SHP77 treated with DMSO at 0.1 percent for 48 hours (cell line): ENCODE data around the gene LHFPL5.

ENCODE experiments used
- DNase-seq: peaks from one replicate; lab custom pipeline; 2025; lab: John Stamatoyannopoulos, UW

The LHFPL5 gene

DNA sequence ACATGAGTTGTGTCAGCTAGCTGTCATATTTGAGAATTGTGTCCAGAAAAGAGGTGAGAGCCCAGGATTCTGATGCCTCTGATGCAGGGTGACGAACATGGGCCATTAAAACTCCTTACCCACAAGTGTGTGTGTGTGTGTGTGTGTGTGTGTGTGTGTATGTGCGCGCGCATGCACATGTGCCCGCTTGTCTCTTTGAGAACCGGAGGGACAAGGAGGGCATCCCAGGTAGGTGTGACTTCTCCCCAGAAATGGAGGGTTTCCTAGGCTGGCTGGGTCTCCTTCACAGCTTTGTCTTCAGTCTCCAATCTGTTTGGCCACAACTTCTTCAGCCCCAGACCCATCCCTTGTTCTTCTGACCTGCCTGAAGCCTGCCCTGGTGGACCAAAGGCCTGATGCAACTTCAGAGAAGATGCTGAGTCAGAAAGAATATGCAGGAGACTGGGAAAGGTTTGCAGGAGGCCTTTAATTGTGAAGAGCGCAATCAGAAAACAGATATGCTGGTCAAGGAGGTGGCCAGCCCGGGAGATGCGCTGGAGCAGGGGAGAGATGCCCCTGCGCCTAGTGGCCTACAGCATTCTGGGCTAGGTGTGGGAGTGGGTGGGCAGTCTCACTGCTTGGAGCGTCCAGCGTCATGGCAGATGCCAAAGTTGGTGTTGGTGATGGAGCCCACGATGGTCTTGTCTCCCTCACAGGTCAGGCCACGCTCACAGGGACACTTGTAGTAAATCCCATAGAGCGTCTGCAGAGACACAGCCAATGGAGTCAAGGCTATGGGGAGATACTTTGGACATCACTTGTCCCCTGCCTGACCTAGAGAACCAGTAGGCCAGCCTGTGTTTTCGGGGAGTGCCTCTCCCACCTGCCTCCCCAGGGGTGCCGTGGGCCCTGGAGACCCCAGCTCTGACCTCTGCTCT lies 10.4 kb upstream of the LHFPL5 start:
- no peak for DNase-seq

DNA sequence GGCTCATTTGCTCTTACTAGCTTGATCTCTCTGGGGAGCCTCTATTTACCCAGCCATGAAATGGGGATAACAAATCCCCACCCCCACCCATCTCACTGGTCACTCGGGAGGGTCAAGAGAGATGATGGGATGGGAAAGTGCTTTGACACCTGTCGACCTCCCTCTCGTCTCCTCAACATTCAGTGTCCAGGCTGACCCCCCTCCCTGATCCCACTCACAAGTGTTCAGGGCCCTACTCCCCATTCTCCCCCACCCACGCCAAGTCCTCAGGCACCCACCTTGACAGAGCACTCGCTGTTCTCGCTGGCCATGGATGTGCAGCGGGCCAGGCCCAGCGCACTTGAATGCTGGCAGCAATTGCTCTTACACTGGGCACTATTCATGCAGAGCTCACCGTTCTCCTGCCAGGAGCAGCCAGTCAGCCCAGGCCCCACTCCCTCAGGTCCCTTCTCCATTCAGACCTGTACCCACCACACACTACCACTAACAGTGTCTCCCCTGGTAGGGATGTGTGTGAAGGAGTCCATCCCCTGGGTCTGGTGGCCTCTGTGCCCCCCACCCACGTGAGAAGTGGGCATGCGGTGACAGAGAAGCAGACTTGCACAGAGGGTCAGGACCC lies 9.6 kb upstream of the LHFPL5 start:
- DNase-seq: no peak

DNA sequence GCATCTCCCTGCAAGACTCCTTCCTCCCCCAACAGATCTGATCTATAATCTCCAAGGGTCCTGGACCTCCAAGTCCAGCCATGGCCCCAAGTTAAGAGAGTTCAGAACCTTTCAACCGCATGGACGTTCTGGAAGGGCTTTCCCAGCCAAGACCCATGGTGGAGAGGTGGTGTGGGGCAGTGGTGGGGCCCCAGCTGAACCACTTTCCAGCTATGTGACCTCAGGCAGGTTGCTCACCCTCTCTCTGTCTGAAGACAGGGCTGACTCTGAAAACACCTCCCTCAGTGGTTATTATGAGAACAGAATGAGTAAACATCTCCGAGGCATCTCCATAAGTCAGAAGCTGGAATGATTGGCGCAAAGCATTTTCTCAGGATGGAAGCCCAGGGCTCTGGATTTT lies 8.9 kb upstream of the LHFPL5 start:
- DNase-seq: no peak

DNA sequence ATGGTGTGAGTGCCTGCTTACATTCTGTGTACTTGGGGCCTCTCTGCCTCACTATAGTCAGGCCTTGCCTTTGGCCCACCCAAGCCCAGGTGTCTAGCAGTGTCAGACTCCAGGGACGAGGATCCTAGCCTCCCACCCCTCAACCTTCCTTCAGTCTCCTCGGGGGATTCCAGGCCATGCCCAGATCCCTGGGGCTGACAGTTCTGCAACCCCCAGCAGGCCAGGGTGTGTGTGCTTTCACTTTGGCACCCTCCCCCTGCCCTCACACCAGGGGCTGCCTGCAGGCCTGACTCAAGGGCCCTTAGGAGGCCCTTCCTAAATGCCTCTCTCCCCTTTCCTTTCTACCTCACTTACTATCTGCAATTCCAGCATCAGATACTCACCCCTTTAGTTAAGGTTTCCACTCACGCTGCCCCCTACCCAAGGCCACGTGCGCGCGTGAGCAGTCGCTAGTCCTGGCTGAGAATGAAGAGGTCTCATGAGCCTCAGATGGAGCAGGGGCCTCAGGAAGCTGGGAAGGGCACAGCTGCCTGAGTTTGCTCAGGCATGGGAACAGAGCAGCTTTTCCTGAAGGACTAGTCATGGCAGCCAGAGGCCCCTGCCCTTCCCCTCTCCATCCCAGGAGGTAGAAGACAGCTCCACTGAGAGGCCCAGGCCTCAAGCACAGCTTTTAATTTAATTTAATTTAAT lies 7.2 kb upstream of the LHFPL5 start:
- DNase-seq: no peak

DNA sequence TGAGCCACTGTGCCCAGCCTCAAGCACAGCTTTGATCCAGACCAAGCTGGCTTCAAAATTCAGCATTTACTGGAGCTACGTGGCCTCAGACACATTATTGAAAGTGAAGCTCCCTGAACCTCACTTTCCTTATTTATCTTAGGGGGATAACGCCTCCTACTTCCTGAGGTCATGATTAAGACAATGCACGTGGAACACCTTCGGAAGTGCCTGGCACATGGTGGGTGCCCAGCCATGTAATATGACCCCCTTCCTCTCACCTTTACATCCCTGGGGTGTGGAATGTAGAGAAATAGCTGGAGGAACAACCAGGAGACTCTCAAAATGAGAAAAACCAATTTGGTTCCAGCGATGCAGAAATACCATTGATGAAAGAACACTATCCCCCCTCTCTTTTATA lies 6.4 kb upstream of the LHFPL5 start:
- DNase-seq: no peak

DNA sequence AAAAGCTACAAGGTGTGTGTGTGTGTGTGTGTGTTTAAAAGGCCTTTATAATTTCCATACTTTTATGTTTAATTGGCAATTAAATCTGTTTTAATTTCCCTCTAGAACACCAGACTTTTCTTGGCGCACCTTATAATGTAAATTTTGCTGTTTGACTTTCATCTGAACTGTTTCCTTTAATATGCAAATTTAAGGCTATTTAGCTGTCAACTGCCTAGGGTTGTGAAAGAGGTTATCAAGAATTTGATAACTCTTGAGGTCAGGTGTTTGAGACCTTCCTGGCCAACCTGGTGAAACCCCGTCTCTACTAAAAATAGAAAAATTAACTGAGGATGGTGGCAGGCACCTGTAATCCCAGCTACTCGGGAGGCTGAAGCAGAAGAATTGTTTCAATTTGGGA lies 4.0 kb upstream of the LHFPL5 start:
- no peak for DNase-seq

DNA sequence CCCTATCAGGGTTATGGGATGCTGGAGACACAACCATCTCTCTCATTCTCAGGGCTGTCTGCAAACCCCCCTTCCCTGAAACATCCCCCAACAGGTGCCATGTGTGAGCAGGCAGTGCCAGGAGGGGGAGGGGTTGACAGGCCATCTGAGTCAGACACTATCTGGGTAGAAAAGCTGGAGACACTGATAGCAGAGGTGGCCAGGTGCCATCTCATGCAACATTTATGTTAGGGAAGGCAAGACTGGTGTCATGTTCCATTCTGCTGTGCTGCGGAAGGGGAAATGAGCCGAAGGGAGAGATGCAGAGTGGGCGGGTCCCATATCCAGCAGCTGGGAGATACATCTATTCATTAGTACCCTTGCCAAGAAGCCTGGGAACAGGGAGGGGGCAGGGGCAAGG lies 3.5 kb downstream of the LHFPL5 start:
- peak; percentile 47 for DNase-seq

DNA sequence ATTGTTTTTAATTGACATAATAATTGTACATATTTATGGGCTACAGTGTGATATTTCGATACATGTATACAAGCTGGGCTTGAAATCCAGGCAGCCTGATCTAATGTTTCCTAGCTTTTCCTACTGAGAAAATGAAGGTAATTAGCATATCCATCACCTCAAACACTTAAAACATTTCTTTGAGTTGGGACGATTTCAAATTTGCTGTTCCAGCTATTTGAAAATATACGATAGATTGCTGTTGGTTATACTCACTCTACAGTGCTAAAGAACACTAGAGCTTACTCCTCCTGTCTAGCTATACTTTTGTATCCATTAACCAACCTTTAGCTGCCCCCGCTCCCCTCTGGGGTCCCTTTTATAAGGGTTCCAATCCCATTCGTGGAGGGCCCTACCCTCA lies 4.7 kb downstream of the LHFPL5 start:
- DNase-seq: no peak

DNA sequence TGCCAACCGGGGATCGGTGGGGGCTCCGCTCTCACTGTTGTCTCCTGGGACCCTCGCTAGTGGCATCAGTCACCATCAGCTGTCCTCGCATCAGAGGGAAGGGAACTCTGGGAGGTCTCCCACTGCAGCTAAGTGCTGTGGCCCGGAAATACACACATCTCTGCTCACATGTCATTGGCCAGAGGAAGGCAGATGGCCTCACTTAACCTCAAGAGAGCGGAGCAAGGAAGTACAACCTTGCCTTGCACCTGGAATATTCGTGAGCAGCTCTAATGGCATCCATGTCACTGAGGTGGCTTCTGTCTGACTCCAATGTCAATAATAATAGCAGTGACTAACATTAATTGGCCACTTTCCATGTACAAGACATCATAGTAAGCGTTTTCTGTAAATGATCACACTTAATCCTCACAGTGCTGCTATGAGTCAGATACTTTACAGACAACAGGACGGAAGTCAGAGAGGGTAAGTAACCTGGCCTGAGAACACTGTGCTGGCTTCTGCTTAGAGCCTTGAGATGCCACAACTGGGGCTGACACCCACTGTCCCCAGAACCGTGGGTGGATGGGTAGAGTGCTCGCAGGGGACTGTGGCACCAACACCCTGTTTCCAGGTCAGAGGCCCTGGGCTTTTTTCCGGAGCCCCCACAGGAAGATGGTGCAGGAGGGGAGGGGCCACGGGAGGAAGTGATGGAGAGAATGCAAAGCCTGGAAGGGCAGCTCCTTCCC lies 6.0 kb downstream of the LHFPL5 start:
- peak; percentile 71 for DNase-seq

DNA sequence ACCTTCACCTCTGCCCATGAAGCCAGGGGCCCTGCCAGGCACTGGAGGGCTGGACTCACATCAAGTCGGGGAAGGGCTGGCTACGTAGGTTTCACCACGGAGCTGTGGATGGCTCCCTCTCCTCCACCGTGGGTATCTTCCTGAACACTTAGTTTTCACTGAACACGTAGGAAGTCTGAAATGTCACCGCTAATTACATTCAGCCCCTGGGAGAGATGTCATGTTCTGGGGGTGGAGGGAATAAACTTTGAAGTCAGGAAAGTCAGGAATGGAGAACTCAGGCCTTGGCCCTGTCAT lies 6.5 kb downstream of the LHFPL5 start:
- DNase-seq: no peak

DNA sequence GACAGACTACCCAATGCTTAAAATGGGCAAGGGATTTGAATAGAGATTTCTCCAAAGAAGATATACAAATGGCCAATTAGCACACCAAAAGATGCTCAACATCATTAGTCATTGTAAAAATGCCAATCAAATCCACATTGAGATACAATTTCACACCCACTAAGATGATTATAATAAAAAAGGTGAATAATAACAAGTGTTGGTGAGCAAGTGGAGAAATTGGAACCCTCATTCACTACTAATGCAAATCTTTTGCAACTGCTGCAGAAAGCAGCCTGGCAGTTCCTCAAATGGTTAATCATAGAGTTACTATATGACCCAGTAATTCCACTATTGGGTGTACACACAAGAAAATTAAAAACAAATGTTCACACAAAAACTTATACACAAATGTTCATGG lies 12.4 kb downstream of the LHFPL5 start:
- no peak for DNase-seq

DNA sequence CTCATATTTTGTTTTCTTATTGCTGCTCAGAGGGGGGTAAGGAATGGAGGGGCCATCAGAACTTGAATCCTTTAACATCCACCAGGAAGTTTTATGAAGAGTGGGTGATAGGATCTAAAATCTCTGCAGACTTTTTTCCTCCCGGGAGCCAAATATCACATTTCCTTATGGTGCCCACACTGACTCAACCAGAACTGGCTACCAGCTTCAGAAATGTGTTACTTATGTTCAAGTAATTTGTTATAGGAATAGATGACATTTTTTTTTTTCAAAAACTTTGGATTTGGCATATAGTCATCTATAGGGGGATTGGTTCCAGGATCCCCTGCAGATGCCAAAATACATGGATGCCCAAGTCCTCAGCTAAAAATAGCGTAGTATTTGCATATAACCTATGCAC lies 18.4 kb downstream of the LHFPL5 start:
- no peak for DNase-seq

DNA sequence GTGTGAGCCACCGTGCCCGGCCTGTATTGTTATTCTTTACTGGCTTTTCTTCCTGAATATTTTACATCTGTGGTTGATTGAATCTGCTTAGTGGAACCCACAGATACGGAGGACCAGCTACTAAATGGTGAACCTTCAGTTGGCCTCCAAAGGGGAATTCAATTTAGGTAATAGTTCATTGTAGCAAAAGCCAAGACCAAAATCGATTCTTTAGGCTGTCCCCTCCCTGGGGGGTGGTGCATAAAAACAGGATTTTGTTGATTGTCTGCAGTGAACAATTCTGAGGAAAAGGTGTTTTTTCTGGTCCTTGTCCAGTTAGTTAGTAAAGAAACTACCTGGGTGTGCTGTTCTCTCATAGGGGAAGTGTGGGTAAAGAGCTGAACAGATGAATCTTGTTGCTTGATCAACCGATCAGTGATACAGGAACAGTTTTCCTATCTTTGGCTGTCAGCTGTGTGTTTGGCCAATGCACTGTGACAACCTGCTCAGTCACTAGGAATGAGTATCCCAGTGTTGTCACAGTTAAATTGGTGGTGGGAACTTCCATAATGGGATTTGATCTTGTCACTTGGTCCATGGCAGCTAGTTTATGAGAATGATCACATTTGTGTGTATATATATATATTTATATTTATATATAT lies 19.5 kb downstream of the LHFPL5 start:
- DNase-seq: no peak

DNA sequence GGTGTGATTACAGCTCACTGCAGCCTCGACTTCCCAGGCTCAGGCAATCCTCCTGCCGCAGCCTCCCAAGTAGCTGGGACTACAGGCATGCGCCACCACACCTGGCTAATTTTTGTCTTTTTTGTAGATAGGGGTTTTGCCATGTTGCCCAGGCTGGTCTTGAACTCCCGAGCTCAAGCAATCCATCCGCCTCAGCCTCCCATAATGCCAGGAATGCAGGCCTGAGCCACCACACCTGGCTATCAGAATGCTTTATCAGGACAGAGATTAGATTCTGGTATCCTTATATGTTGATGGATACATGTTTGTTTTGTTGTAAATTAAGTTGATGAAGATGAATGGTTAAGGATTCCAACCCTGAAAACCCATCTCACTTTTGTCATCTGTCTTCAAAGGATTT lies 24.2 kb downstream of the LHFPL5 start:
- DNase-seq: no peak

DNA sequence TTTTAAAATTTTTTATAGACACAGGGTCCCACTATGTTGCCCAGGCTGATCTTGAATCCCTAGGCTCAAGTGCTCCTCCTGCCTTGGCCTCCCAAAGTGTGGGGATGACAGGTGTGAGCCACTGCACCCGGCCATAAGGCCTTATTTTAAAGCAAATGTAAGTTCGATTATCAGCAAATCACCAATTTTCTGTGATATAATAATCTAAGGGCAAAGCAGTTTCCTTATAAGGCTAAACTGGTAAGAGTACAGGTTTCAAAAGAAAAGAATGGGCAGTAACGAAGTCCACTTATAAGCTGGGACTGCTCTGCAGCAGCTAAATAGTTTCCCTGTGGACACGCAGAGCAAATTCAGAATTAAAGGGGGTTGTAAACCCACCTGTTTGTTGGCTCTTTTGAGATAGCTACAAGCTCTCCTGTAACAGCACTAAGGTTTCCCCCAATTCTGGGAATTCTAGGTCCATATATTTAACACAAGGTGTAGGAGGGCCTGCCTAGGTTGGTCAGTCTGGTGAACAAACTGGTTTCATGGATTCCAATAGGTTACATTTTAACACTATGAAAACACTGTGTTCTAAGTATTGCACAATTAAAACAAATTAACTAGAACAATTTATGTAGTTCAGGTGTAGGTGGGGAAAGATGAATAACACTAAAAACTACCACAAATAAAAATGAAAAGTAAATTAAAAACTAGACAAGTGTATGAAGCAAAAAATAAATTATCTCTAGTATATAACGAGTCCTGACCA lies 26.3 kb downstream of the LHFPL5 start:
- DNase-seq: no peak

DNA sequence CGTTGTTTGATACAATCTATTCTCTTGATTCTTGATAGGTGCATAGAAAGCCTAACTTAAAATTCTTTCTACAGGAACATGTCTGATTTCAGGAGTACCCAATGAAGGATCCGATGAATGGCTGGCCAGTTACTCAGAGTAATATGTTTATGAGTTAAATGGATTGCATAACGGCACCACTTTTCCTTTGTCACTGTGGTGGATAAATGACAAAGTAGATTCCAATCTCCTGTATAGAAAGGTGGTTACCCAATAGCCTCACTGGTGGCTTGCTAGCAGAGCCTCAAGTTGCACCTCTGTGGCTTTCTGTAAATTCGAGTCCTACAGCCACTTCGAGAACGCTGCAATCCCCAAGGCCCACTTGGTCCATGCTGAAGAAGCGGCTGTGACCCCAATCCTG lies 28.4 kb downstream of the LHFPL5 start:
- DNase-seq: no peak

DNA sequence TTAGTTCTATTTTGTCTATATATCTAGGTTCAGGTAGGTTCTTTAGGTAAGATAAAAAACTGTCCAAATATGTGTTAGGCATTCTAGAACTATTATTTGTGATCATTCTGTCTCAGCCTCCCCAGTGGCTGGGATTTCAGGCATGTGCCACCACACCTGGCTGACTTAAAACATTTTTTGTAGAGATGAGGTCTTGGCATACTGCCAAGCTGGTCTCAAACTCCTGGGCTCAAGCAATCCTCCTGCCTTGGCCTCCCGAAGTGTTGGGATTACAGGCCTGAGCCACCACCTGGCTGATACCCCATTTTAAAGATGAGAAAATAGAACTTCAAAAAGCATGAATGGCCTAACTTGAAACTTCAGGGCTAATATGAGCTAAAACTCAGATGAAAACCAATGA lies 33.9 kb downstream of the LHFPL5 start:
- no peak for DNase-seq

DNA sequence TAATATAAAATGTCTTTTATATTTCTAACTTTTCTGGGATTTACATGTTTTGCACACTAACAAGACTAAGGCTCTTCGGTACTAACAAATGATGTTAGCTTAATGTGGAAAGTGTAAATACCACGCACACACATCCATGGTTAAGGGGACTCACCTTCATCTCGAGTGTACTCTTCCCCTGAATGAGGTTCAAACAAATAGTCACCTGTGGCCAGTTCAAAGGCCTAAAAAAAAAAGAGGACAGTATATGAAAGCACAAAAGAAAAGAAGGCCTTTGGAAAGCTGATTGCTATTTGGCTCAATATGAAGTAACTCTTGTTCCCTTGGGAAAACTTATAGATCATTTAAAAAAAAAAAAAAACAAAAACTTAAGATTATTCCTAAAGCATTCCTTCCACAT lies 37.2 kb downstream of the LHFPL5 start:
- no peak for DNase-seq

DNA sequence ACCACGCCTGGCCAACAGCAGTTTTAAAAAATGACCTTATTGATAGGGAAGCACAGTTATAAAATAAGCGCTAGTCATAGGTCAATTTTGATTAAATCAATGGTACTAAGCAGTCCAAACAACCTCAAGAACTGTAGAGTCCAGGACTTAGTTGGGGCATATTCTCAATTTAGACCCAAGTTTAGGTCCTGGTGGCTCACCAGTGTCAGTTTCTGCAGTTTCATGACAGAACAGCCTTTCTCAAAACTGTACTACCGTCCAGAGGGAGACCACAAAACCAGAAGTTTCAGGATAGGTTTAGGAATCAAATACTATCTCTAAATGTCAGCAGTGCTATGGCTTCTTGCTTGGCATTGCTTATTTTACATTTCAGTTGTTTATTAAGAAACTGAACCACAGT lies 39.1 kb downstream of the LHFPL5 start:
- DNase-seq: no peak

DNA sequence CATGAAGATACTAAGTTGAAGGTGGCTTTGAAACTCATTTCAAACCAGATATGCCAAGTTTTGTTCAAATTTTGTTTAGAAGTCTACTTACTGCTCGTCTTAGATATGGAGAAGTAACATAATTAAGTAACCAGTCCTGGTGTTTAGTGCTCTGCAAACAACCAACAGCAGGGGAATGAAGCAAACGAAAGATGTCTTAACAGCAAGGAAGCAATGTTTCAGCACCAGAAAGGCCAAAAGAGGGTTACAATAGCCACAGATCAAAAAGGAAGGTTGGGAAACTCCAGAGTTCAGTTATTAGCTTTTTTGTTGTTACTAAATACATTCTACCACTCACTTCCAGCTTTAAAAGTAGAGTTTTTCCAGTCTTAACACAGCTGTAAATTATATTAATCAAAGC lies 45.1 kb downstream of the LHFPL5 start:
- DNase-seq: no peak

DNA sequence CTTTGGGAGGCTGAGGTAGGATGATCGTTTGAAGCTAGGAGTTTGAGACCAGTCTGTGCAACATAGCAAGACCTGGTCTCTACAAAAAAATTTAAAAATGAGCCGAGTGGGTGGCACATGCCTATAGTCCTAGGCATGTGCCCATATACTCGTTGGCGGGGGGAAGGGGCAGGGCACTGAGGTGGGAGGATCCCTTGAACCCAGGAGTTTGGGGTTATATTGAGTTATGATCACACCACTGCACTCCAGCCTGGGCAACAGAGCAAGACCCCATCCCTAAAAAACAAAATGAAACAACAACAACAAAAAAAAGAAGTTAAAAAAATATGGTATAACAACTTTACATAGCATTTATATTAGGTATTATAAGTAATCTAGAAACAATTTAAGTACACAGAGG lies 47.8 kb downstream of the LHFPL5 start:
- no peak for DNase-seq
